HepG2 (cell line): Measurements from ENCODE around the gene ARL9. TPM values are rescaled to one million over a fixed set of nuclear protein-coding genes. Genes with fewer than 3 reads are reported as not detected.
A peak's percentile ranks its signal among the peaks of the same experiment; 100 is the strongest.

Source experiments
- CBX5 ChIP-seq: sonication (generic); formaldehyde crosslinking; IDR thresholded peaks from 2 replicates; pipeline ENCODE4 v1.4.0; 2020; ENCODE audit warnings: missing genetic modification reagents, borderline replicate concordance
- DNMT3B ChIP-seq: conservative IDR thresholded peaks from 2 replicates; pipeline ENCODE4 v1.6.1; 2016; ENCODE audit warnings: missing biosample characterization, control low read depth
- GZF1 ChIP-seq: sonication (generic); formaldehyde crosslinking; IDR thresholded peaks from 2 replicates; pipeline ENCODE4 v1.5.1; 2020; ENCODE audit warnings: mild to moderate bottlenecking, missing genetic modification reagents
- HCFC1 ChIP-seq: fragments of 150-350 bp; IDR thresholded peaks from 2 replicates; pipeline ENCODE4 v1.6.1; 2014; ENCODE audit warnings: low read depth, low read length
- ISL2 ChIP-seq: sonication (generic); formaldehyde crosslinking; IDR thresholded peaks from 2 replicates; pipeline ENCODE4 v1.5.0; 2020; ENCODE audit warnings: missing genetic modification reagents
- MYC ChIP-seq: sonication (generic); formaldehyde crosslinking; IDR thresholded peaks from 2 replicates; pipeline ENCODE4 v1.9.0; 2021; ENCODE audit warnings: missing genetic modification reagents, borderline replicate concordance
- NCOA5 ChIP-seq: sonication (generic); formaldehyde crosslinking; IDR thresholded peaks from 2 replicates; pipeline ENCODE4 v1.4.0; 2020; ENCODE audit warnings: missing genetic modification reagents
- NR2F6 ChIP-seq, 2 experiments: IDR thresholded peaks; 2 replicates each; pipeline ENCODE4 v1.6.1; 2016; ENCODE audit warnings: antibody characterized with exemption in 1 of 2, mild to moderate bottlenecking in 1 of 2
- RBFOX2 ChIP-seq: fragments of 200-400 bp; formaldehyde crosslinking; IDR thresholded peaks from 2 replicates; pipeline ENCODE4 v1.6.1; 2017; ENCODE audit warnings: low read depth, mild to moderate bottlenecking, low read length
- SIN3B ChIP-seq: fragments of 150-350 bp; IDR thresholded peaks from 2 replicates; pipeline ENCODE4 v1.6.1; 2014; ENCODE audit warnings: low read length
- SOX5 ChIP-seq: IDR thresholded peaks from 2 replicates; pipeline ENCODE4 v1.6.1; 2016; ENCODE audit warnings: borderline replicate concordance
- SRSF1 ChIP-seq: fragments of 200-400 bp; formaldehyde crosslinking; optimal IDR thresholded peaks from 2 replicates; pipeline ENCODE3; 2017; ENCODE audit warnings: mild to moderate bottlenecking, low read depth, low read length, moderate library complexity
- TAF15 ChIP-seq: fragments of 200-400 bp; formaldehyde crosslinking; IDR thresholded peaks from one replicate; pipeline ENCODE4 v1.6.1; 2018; ENCODE audit warnings: mild to moderate bottlenecking, low read depth, low read length; ENCODE audit not compliant: poor library complexity, severe bottlenecking
- ZBTB20 ChIP-seq: sonication (generic); formaldehyde crosslinking; IDR thresholded peaks from 2 replicates; pipeline ENCODE4 v1.8.1; 2023; ENCODE audit warnings: missing genetic modification reagents, low read depth, mild to moderate bottlenecking, borderline replicate concordance
- ZNF225 ChIP-seq: sonication (generic); formaldehyde crosslinking; IDR thresholded peaks from 2 replicates; pipeline ENCODE4 v1.4.0; 2020; ENCODE audit warnings: mild to moderate bottlenecking, missing genetic modification reagents
- ZNF441 ChIP-seq: sonication (generic); formaldehyde crosslinking; IDR thresholded peaks from 2 replicates; pipeline ENCODE4 v1.7.0; 2021; ENCODE audit warnings: missing genetic modification reagents, borderline replicate concordance
- ZNF549 ChIP-seq: sonication (generic); formaldehyde crosslinking; IDR thresholded peaks from 2 replicates; pipeline ENCODE4 v1.5.0; 2020; ENCODE audit warnings: missing genetic modification reagents
- ZNF556 ChIP-seq: sonication (generic); formaldehyde crosslinking; IDR thresholded peaks from 2 replicates; pipeline ENCODE4 v1.4.0; 2020; ENCODE audit warnings: mild to moderate bottlenecking, missing genetic modification reagents, borderline replicate concordance
- ZNF713 ChIP-seq: sonication (generic); formaldehyde crosslinking; IDR thresholded peaks from 2 replicates; pipeline ENCODE4 v1.4.0; 2020; ENCODE audit warnings: mild to moderate bottlenecking, missing genetic modification reagents
- ZNF737 ChIP-seq: sonication (generic); formaldehyde crosslinking; IDR thresholded peaks from 2 replicates; pipeline ENCODE4 v1.5.0; 2020; ENCODE audit warnings: missing genetic modification reagents, mild to moderate bottlenecking, borderline replicate concordance
- ZNF839 ChIP-seq: sonication (generic); formaldehyde crosslinking; IDR thresholded peaks from 2 replicates; pipeline ENCODE4 v1.4.0; 2020; ENCODE audit warnings: missing genetic modification reagents, mild to moderate bottlenecking, borderline replicate concordance
- polyA plus RNA-seq, 8 experiments: library from polyadenylated mRNA; depleted of rRNA in 3 of 8; stranded (reverse) in 7 of 8; unstranded in 1 of 8; fragments of >200 nt; fragmentation: Illumina TruSeq in 4 of 8; extraction: Trizol in 4 of 8; gene quantifications; 2 replicates each; pipeline versions ENCODE4 v1.2.1 to v1.2.3, GENCODE V29; 2011 to 2016; ENCODE audit warnings: low read depth in 4 of 8, missing spikeins in 1 of 8, mixed read lengths in 1 of 8; ENCODE audit not compliant: insufficient read depth in 1 of 8
- total RNA-seq, 5 experiments: library from RNA; depleted of rRNA; stranded (reverse); fragments of >200 nt; fragmentation: Illumina TruSeq; extraction: Trizol; gene quantifications; 2 replicates each; pipeline ENCODE4 v1.2.3, GENCODE V29; 2016; ENCODE audit warnings: low read depth in 1 of 5
- TF ChIP-seq, protein P1 (sequence below): sonication (generic); formaldehyde crosslinking; IDR thresholded peaks from 2 replicates; pipeline ENCODE4 v1.8.1; 2023; ENCODE audit warnings: missing genetic modification reagents, mild to moderate bottlenecking, borderline replicate concordance
- TF ChIP-seq, protein P2 (sequence below): sonication (generic); formaldehyde crosslinking; IDR thresholded peaks from 2 replicates; pipeline ENCODE4 v1.4.0; 2020; ENCODE audit warnings: missing genetic modification reagents, borderline replicate concordance
- TF ChIP-seq, protein P3 (sequence below): IDR thresholded peaks from 2 replicates; pipeline ENCODE4 v1.6.1; 2018; ENCODE audit warnings: missing genetic modification reagents, mild to moderate bottlenecking, missing compliant biosample characterization
- TF ChIP-seq, protein P4 (sequence below): sonication (generic); formaldehyde crosslinking; IDR thresholded peaks from 2 replicates; pipeline ENCODE4 v1.5.1; 2020; ENCODE audit warnings: mild to moderate bottlenecking, moderate library complexity, missing genetic modification reagents

The ARL9 gene
- total and polyA plus RNA-seq, 2 of the 13 experiments (the other 11 are each of a cell fraction or from before 2014, with no cell fraction given) = not detected

DNA sequence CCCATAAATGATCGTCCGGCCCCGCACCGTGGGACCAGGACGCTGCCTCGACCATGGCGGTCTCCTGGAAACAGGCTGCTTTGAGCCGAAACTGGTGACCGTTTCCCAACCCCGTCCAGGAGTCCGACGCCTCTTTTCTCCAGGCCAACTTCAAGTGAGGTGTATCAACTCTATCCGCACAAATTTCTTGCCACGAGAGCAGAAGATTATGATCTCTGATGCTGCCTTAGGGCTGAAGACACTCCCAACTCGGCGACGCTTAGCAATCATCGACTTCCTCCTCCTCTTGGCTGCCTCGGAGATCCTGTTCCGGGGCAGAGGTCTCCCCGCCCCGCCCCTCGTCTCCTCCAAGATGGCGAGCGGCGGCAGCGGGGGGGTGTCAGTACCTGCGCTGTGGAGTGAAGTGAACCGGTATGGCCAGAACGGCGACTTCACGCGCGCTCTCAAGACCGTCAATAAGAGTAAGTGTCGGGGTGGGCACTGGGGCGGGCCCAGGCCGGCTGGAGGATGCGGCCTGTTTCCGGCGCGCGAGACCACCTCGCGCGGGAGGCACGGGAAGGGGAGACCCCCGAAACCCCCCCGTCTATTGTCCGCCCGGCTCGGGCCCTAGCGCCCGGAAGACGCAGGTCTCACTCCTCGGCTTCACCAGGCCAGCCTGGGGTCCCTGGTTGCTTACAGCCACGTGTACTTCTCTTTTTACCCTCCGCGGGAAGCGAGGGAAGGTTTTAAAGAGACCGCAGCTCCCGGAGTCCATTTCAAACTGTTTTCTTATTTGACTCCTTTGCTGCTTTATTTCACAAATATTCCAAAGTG is 38.1 kb upstream of the ARL9 start, which contains the start of gene SRP72 (continued):
- TF ChIP-seq, protein P1, sequence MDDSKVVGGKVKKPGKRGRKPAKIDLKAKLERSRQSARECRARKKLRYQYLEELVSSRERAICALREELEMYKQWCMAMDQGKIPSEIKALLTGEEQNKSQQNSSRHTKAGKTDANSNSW = 0 out of 2 replicates have a peak, but pooled peaks have one; percentile 52
- TF ChIP-seq ZBTB20 = no peak
- peak; percentile 46; the same call in 1 of the 2 replicates for TF ChIP-seq CBX5 (CRISPR knock-in tag)
- TF ChIP-seq ZNF441 (CRISPR knock-in tag) = peak; percentile 61; the same call in 1 of the 2 replicates
- peak; percentile 31 for TF ChIP-seq SRSF1
- TF ChIP-seq TAF15 = no peak
- TF ChIP-seq NR2F6 (IDR thresholded peaks at IDR 0.05) = no peak
- TF ChIP-seq NR2F6 (CRISPR knock-in tag; IDR thresholded peaks at IDR 0.05) = peak; percentile 43; the same call in 1 of the 2 replicates
- no peak for TF ChIP-seq ZNF839 (CRISPR knock-in tag)
- no peak for TF ChIP-seq NCOA5 (CRISPR knock-in tag)
- peak; percentile 61 for TF ChIP-seq HCFC1
- 0 out of 2 replicates have a peak, but pooled peaks have one; percentile 65 for TF ChIP-seq ZNF713 (CRISPR knock-in tag)
- TF ChIP-seq, protein P2, sequence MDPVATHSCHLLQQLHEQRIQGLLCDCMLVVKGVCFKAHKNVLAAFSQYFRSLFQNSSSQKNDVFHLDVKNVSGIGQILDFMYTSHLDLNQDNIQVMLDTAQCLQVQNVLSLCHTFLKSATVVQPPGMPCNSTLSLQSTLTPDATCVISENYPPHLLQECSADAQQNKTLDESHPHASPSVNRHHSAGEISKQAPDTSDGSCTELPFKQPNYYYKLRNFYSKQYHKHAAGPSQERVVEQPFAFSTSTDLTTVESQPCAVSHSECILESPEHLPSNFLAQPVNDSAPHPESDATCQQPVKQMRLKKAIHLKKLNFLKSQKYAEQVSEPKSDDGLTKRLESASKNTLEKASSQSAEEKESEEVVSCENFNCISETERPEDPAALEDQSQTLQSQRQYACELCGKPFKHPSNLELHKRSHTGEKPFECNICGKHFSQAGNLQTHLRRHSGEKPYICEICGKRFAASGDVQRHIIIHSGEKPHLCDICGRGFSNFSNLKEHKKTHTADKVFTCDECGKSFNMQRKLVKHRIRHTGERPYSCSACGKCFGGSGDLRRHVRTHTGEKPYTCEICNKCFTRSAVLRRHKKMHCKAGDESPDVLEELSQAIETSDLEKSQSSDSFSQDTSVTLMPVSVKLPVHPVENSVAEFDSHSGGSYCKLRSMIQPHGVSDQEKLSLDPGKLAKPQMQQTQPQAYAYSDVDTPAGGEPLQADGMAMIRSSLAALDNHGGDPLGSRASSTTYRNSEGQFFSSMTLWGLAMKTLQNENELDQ (CRISPR knock-in tag) = no peak
- peak; percentile 66; the same call in 1 of the 2 replicates for TF ChIP-seq SIN3B
- peak; percentile 58 for TF ChIP-seq MYC (CRISPR knock-in tag)
- no peak for TF ChIP-seq ZNF549 (CRISPR knock-in tag)
- TF ChIP-seq, protein P3, sequence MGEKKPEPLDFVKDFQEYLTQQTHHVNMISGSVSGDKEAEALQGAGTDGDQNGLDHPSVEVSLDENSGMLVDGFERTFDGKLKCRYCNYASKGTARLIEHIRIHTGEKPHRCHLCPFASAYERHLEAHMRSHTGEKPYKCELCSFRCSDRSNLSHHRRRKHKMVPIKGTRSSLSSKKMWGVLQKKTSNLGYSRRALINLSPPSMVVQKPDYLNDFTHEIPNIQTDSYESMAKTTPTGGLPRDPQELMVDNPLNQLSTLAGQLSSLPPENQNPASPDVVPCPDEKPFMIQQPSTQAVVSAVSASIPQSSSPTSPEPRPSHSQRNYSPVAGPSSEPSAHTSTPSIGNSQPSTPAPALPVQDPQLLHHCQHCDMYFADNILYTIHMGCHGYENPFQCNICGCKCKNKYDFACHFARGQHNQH (CRISPR knock-in tag) = peak; percentile 52
- peak; percentile 29; the same call in 1 of the 2 replicates for TF ChIP-seq SOX5 (CRISPR knock-in tag)
- no peak for TF ChIP-seq ZNF737 (CRISPR knock-in tag)
- 0 out of 2 replicates have a peak, but pooled peaks have one; percentile 23 for TF ChIP-seq ISL2 (CRISPR knock-in tag)
- 0 out of 2 replicates have a peak, but pooled peaks have one; percentile 59 for TF ChIP-seq ZNF225 (CRISPR knock-in tag)
- peak; percentile 68; the same call in 1 of the 2 replicates for TF ChIP-seq ZNF556
- TF ChIP-seq, protein P4, sequence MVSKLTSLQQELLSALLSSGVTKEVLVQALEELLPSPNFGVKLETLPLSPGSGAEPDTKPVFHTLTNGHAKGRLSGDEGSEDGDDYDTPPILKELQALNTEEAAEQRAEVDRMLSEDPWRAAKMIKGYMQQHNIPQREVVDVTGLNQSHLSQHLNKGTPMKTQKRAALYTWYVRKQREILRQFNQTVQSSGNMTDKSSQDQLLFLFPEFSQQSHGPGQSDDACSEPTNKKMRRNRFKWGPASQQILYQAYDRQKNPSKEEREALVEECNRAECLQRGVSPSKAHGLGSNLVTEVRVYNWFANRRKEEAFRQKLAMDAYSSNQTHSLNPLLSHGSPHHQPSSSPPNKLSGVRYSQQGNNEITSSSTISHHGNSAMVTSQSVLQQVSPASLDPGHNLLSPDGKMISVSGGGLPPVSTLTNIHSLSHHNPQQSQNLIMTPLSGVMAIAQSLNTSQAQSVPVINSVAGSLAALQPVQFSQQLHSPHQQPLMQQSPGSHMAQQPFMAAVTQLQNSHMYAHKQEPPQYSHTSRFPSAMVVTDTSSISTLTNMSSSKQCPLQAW (CRISPR knock-in tag) = peak; percentile 16; the same call in 1 of the 2 replicates
- TF ChIP-seq RBFOX2 = peak; percentile 85
- TF ChIP-seq DNMT3B (CRISPR knock-in tag) = peak; percentile 37; the same call in 1 of the 2 replicates
- no peak for TF ChIP-seq GZF1 (CRISPR knock-in tag)
